Panc1 (cell line): ENCODE data around the gene KRTAP3-1.

Experiments used
- POLR2AphosphoS5 ChIP-seq: IDR thresholded peaks from 2 replicates; pipeline ENCODE4 v1.6.1; 2012; ENCODE audit warnings: mild to moderate bottlenecking, low read depth, low read length, moderate library complexity
- SIN3A ChIP-seq: IDR thresholded peaks from 2 replicates; pipeline ENCODE4 v1.6.1; 2012; ENCODE audit warnings: low read depth, mild to moderate bottlenecking, low read length, moderate library complexity, borderline replicate concordance; ENCODE audit not compliant: insufficient read depth
- TCF7L2 ChIP-seq: IDR thresholded peaks from 2 replicates; pipeline ENCODE4 v1.6.1; 2011; ENCODE audit warnings: mild to moderate bottlenecking, low read depth, low read length, inconsistent platforms
- TF ChIP-seq, protein P1 (sequence below): fragments of 450-650 bp; IDR thresholded peaks from 2 replicates; pipeline ENCODE4 v1.5.1; 2017; ENCODE audit warnings: mild to moderate bottlenecking
- TF ChIP-seq, protein P2 (sequence below), 2 experiments: IDR thresholded peaks; 2 replicates each; pipeline ENCODE4 v1.6.1; 2011 to 2012; ENCODE audit warnings: low read depth in 2 of 2, control low read depth in 1 of 2, low read length in 1 of 2, mild to moderate bottlenecking in 1 of 2, moderate library complexity in 1 of 2; ENCODE audit not compliant: insufficient read depth in 1 of 2

DNA sequence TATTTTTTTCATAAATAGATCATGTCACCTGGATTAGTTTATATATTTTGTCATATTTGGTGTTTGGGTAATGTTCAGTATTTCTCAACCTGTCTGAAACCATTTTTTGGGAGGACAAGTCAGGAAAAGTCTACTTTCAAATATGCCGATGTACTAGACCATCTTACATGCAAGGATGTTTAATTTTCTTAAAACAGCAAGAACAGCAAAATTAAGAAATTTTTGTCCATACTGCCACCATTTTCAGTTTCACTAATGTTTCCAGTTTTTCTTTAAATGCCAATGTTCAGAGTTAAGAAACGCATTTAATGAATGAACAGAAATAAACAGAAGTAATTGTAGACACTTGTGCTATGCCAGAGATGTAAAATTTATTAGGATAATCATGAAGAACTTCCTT is 15.8 kb downstream of the KRTAP3-1 start:
- TF ChIP-seq POLR2AphosphoS5 (no peak), TCF7L2 (no peak), SIN3A (no peak)
- TF ChIP-seq, protein P1, sequence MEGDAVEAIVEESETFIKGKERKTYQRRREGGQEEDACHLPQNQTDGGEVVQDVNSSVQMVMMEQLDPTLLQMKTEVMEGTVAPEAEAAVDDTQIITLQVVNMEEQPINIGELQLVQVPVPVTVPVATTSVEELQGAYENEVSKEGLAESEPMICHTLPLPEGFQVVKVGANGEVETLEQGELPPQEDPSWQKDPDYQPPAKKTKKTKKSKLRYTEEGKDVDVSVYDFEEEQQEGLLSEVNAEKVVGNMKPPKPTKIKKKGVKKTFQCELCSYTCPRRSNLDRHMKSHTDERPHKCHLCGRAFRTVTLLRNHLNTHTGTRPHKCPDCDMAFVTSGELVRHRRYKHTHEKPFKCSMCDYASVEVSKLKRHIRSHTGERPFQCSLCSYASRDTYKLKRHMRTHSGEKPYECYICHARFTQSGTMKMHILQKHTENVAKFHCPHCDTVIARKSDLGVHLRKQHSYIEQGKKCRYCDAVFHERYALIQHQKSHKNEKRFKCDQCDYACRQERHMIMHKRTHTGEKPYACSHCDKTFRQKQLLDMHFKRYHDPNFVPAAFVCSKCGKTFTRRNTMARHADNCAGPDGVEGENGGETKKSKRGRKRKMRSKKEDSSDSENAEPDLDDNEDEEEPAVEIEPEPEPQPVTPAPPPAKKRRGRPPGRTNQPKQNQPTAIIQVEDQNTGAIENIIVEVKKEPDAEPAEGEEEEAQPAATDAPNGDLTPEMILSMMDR, result no peak
- TF ChIP-seq, protein P2, sequence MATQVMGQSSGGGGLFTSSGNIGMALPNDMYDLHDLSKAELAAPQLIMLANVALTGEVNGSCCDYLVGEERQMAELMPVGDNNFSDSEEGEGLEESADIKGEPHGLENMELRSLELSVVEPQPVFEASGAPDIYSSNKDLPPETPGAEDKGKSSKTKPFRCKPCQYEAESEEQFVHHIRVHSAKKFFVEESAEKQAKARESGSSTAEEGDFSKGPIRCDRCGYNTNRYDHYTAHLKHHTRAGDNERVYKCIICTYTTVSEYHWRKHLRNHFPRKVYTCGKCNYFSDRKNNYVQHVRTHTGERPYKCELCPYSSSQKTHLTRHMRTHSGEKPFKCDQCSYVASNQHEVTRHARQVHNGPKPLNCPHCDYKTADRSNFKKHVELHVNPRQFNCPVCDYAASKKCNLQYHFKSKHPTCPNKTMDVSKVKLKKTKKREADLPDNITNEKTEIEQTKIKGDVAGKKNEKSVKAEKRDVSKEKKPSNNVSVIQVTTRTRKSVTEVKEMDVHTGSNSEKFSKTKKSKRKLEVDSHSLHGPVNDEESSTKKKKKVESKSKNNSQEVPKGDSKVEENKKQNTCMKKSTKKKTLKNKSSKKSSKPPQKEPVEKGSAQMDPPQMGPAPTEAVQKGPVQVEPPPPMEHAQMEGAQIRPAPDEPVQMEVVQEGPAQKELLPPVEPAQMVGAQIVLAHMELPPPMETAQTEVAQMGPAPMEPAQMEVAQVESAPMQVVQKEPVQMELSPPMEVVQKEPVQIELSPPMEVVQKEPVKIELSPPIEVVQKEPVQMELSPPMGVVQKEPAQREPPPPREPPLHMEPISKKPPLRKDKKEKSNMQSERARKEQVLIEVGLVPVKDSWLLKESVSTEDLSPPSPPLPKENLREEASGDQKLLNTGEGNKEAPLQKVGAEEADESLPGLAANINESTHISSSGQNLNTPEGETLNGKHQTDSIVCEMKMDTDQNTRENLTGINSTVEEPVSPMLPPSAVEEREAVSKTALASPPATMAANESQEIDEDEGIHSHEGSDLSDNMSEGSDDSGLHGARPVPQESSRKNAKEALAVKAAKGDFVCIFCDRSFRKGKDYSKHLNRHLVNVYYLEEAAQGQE (IDR thresholded peaks at IDR 0.05; ENCODE audit: insufficient read depth in 1 of 2, low read depth in 2 of 2, low read length in 1 of 2), result no peak
